Measurements from ENCODE around the gene MGMT.

The MGMT gene

GRCh38 chr10:129777687-129778086 is 310.6 kb downstream of the MGMT start:
- TF ChIP-seq CTCF (IDR thresholded peaks at IDR 0.05; ENCODE audit: control extremely low read depth, extremely low read depth, low read depth, missing control alignments): no peak
- ChIA-PET CTCF (no interaction called here), POLR2A (no interaction called here)
- DNase-seq (ENCODE audit: extremely low spot score): no peak

- TF ChIP-seq CTCF (IDR thresholded peaks at IDR 0.05; ENCODE audit: control extremely low read depth, extremely low read depth, low read depth, missing control alignments): no peak
- POLR2A ChIA-PET: no interaction called here
- DNase-seq (ENCODE audit: extremely low spot score): no peak
- CTCF ChIA-PET: no interaction called here
Measured at GRCh38 chr10:129778571-129778970, 311.5 kb downstream of the MGMT start.

GRCh38 chr10:129779126-129780111 is 312.4 kb downstream of the MGMT start:
- ChIA-PET POLR2A (no interaction called here), CTCF (no interaction called here)
- DNase-seq (ENCODE audit: extremely low spot score): no peak
- TF ChIP-seq CTCF (IDR thresholded peaks at IDR 0.05; ENCODE audit: control extremely low read depth, extremely low read depth, low read depth, missing control alignments): no peak

- POLR2A ChIA-PET: no interaction called here
- no peak for DNase-seq (ENCODE audit: extremely low spot score)
- TF ChIP-seq CTCF (IDR thresholded peaks at IDR 0.05; ENCODE audit: control extremely low read depth, extremely low read depth, low read depth, missing control alignments): no peak
- CTCF ChIA-PET: no interaction called here
Measured at GRCh38 chr10:129780198-129780597, 313.2 kb downstream of the MGMT start.

GRCh38 chr10:129780901-129781795 is 314.1 kb downstream of the MGMT start:
- ChIA-PET POLR2A (no interaction called here), CTCF (interaction anchor here (0.8 kb wide), 1 partner anchor 11 kb away, joined by 3 read pairs; no protein-coding TSS in a partner anchor)
- DNase-seq (ENCODE audit: extremely low spot score): no peak
- no peak for TF ChIP-seq CTCF (IDR thresholded peaks at IDR 0.05; ENCODE audit: control extremely low read depth, extremely low read depth, low read depth, missing control alignments)

- ChIA-PET CTCF (no interaction called here), POLR2A (no interaction called here)
- no peak for DNase-seq (ENCODE audit: extremely low spot score)
- no peak for TF ChIP-seq CTCF (IDR thresholded peaks at IDR 0.05; ENCODE audit: control extremely low read depth, extremely low read depth, low read depth, missing control alignments)
Measured at GRCh38 chr10:129784291-129784690, 317.2 kb downstream of the MGMT start.

Measured in GM10248 (cell line).